Endometrial microvascular endothelial cells (primary cell): ENCODE data around the gene TANC1. TPM values are rescaled to one million over a fixed set of nuclear protein-coding genes. Genes with fewer than 3 reads are reported as not detected.

ENCODE experiments used
- in situ Hi-C: cut with HindIII; loops from 2 replicates; pipeline ENCODE4 v1.10.0; 2017; ENCODE audit warnings: low sequenced_read_pairs, low pct_unique_long_range_greater_than_20kb; ENCODE audit errors: inconsistent ontology term
- total RNA-seq: library from RNA; depleted of rRNA; stranded (reverse); fragments of >200 nt; gene quantifications from one replicate; pipeline ENCODE4 v1.2.3, GENCODE V29; 2015; ENCODE audit errors: inconsistent ontology term

The TANC1 gene
- total RNA-seq, 1 donor from 2014 or later = 49.7 TPM

DNA sequence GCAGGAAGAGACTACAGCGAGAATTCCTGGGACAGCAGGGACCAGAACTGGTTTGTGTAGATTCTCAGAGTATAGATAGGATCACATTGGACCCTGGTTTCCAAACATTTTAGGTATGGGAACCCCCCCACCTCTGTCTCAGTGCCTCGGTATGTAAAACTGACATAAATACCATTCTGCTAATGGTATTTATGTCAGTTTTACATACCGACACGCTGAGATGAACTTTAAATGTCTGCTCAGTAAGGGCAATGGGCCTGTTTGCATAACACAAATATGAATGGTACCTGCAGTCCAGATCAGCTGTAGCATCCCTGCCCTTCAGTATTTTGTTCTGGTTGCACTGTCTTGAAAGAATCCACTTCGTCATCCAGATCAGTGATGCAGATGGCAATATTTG is 244.9 kb downstream of the TANC1 start:
- in situ Hi-C loops = no loop called here

DNA sequence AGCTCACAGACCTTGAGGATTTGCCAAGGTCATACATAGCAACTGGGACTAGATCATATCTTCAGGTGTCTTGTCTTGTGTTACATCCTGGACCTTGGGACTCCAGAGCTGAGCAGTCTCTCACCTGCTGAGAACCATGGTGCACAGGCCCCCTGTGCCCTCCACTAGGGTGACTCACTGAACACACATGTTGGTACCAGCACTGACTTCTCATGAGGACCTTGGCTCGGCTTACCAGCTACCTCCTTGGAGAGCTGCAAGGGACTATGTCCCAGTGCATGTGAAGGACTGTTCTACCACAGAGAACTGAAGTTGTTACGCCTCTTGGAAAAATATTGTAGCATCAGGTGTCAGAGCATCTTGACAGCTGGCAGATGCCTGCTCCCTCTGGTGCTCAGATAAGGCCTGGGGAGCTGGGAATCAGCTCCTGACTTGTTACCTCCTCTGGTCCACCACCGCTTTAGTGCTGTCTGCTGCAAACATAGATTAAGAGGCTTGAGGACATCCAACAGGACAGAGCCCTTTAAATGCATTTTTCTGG is 246.0 kb downstream of the TANC1 start:
- in situ Hi-C loops = no loop called here

DNA sequence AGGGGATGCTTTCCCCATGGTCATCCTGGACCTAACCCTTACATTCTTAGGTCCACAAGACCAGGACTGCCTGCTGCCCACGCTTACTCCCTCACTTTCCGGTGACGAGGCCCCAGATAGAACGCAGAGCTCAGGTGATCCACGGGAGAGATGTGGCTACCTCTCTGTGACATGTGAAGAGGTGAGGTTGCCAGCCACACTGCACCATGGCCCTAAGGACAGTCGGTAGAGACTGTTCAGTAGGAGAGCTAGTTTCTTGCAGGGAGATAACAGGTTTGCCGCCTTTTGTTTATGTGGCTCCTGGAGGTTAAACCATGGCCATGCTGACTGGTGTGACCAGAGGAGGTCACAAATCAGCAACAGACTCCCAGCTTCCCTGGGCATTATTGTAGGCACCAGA is 246.7 kb downstream of the TANC1 start:
- in situ Hi-C loops = no loop called here

DNA sequence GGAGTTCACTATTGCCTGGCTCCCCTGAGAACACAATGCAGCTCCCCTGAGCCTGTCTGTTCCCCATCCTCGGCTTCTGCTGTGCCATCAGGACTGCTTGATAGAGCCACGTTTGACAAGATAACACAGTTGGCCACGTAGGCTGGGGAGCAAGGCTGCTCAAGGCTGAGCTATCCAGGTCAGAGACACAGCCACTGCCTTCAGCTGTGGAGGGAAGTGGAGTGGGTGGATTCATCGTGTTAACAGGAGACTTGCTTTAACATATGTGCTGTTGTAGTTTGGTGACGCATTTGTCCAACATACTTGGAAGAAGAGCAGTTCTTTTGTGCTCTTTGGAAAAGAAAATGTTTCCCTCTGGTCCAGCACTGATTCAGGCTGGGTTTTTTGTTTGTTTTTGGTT is 249.2 kb downstream of the TANC1 start:
- in situ Hi-C loops = no loop called here

DNA sequence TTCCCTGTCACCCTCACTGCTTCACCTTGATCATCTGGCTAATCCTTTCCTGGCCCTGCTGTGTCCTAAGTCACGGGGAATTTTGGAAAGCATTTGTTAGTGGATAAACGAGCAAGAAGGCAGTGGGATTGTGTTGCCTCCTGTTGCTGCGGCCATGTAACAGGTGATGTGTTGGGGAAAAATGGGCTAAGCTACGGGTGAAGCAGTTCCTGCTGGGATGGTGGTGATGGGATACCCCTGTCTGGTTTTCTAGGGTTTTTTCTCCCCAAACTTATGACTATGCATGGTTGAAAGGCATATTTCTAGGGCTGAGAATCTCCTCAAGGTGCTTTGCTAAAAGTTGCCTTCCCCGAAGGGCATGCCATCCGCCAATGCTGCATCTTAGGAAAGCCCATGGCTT is 249.9 kb downstream of the TANC1 start:
- in situ Hi-C loops = no loop called here

DNA sequence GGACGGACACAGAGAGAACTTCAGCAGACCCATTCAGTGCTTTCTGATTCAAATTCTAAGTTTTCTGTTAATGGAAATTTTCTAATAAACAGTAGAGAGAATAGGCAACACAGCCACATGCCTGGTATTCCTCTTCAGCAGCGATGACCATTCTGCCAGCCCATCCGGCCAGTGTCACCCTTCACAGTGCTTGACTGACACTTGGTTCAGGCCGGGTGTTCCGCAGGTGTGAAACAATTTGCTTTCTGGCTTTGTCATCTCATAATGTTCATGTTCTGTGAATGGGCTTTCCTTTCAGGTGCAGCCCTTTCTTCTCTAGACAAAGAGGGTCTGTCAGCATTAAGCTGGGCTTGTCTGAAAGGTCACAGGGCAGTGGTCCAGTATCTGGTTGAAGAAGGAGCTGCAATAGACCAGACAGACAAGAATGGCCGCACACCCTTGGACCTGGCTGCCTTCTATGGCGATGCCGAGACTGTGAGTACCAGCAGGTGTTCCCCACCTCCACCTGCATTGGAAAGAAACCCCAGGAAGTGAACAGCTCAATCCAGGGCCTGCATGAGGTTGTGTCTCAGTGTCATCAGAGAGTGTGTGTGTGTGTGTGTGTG is 251.1 kb downstream of the TANC1 start:
- in situ Hi-C loops = no loop called here

DNA sequence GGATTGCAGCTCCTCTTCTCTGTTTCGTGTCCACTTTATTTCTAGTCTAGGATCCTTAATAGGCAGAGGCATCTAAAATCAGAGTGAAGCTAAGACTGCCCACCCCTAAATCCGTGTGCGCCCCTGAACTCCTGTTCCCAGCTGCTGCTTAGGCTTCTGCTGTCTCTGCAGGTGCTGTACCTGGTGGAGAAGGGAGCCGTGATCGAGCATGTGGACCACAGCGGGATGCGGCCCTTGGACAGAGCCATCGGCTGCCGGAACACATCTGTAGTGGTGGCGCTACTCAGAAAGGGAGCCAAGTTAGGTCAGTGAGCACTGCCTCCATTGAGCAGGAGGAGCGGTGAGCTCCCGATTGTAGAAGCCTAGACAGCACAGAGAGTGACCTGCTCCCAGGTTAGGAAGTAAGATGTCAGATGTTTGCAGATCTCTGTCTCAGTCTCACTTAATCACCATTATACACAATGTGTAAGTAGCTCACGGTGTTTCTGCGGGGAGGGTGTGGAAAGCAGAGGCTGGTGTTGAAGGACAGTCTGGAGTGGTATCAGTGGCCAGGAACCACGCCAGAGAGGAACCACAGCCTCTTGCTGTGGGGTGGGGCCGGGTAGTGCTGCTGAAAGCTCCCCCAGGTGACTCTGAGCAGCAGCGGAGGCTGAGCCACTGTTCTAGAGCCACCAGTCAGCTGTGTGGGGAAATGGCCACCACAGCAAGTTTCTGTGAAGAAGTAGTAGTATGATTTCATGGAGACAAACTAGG is 255.8 kb downstream of the TANC1 start:
- in situ Hi-C loops = no loop called here

DNA sequence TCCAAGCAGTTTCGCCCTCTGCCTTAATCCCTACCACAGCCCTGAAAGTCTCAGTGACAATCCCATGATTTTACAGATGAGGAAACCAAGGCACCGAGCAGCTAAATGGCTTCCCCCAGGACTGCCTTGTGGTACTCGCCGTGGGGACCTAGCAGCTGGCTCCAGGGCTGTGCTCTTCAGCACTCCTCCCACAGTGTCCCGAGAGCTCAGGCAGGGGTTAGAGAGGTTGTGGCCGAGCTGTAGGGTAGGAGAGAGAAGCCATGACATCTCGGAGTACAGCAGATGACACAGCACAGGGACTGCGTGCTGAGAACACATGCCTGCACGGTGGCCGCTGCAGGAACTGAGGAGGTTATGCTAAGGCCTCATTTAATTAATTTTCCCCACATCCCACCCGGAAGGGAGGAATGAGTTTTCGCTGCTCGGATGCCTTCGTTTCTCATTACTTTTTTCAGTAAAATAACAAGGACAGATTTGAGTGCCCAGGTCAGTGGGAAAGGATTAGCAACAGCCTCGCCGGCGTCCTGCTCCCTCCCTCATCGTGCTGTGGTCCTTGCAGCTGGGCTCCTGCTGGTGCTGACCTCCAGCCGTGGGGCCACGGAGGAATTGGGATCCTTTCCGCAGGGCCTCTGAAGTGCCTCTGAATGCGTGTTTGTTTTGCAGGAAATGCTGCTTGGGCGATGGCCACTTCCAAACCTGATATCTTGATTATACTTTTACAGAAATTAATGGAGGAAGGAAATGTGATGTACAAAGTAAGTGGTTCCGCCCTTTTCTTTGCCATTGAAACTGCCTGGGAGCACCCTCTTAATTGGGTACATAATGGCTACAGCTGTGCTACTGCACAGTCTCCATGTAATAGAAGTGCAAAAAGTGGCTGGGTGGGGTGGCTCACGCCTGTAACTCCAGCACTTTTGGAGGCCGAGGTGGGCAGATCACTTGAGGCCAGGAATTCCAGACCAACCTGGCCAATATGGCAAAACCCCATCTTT is 256.9 kb downstream of the TANC1 start:
- in situ Hi-C loops = no loop called here

DNA sequence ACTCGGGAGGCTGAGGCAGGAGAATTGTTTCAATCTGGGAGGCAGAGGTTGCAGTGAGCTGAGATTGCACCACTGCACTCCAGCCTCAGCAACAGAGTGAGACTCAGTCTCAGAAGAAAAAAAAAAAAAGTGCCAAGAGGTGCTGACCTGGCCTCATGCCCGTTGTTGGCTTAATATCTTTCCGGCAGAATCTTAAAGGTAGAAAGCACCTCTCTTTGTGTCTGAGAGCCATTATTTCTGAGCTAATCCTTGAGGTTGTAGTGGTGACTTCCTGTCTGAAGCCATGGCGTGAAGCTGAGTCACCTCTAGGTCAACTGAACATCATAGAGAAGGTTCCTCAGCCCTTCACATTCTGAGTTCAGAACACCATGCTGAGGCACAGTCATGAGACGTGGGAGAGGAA is 257.6 kb downstream of the TANC1 start:
- in situ Hi-C loops = no loop called here

DNA sequence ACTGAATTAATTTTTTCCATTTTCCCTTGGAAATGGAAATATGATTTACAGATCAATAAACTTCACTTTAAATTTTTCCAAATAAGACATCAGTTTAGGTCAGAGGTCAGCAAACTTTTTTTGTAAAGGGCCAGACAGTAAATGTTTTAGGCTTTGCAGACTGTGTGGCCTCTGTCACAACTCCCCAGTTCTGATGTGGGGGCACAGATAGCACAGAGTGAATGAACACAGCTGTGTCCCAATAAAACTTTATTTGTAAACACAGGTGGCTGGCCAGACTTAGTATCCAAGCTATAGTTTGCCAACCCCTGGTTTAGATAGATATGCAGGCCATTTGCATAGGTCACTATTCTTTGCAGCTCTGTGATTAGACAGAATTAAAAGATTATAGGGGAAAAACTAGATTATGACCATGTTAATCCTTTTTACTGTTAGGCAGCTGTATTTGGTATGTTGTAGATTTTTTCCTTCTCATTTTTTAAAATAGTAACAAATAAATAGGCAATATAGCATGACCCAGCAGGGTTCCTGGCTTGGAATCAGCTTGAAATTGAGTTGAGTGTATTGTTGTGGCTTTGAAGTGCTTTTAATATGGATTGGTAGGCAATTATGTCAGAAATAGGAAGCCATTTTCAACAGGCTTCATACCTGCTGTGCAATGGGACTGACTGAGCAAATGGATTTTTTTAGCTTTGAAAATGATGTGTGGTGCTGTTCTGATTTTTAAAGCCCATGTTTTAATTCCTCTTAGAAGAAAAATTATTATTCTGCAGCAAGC is 258.4 kb downstream of the TANC1 start:
- in situ Hi-C loops = no loop called here

DNA sequence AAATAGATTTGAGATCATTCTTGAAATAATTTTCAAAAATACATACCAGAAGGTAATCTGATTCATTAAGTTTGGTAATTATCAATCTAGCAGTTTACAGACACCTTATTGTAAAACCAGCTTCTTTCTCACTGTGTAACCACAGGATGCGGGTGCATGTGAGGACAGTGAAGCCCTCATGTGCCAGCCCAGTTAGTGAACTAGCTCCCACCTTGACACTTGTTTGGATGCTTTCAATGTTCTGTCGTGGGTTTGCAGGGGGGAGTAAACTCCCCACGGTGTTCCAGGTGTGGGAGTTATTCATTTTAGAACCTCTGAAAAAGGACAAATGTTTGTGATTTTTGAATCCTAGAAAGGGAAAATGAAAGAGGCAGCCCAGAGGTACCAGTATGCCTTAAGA is 259.0 kb downstream of the TANC1 start:
- in situ Hi-C loops = no loop called here

DNA sequence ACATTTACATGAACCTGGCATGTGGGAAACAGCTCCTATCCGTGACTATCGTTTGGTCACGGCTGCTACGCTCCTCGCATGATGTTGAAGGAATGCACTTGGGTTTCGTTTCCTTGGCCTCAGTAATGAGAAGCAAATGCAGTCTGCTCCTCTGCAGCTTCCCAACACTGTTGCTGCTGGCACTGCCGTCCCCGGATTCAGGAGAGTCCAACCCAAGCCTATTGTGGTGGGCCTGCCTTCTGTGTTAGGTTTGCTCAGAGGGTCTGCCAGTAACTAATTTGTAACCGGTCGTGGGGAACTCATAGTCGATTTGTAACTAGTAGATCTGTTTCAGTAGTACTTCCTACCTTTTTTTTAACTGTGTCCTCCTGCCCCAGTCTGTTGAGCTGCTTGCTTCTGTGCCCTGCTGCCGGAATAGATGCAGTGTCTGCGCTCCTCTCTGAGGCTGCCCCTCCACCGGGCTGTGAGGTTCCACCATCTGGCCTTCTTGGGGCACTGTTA is 259.7 kb downstream of the TANC1 start:
- in situ Hi-C loops = no loop called here

DNA sequence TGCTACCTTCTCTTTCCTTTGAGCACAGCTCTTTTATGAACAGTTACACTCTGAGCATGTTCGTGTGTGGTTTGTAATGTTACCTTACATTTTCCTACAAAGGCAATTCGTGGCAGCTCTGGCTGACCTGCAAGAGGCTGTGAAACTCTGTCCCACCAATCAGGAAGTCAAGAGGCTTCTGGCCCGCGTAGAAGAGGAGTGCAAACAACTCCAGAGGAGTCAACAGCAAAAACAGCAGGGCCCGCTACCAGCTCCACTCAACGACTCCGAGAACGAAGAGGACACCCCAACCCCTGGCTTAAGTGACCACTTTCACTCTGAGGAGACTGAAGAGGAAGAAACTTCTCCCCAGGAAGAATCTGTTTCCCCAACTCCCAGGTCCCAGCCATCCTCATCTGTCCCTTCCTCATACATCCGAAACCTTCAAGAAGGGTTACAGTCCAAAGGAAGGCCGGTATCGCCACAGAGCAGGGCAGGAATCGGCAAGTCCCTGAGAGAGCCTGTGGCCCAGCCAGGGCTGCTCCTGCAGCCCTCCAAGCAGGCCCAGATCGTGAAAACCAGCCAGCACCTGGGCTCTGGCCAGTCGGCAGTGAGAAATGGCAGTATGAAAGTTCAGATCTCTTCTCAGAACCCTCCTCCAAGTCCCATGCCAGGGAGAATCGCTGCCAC is 261.2 kb downstream of the TANC1 start:
- in situ Hi-C loops = no loop called here

DNA sequence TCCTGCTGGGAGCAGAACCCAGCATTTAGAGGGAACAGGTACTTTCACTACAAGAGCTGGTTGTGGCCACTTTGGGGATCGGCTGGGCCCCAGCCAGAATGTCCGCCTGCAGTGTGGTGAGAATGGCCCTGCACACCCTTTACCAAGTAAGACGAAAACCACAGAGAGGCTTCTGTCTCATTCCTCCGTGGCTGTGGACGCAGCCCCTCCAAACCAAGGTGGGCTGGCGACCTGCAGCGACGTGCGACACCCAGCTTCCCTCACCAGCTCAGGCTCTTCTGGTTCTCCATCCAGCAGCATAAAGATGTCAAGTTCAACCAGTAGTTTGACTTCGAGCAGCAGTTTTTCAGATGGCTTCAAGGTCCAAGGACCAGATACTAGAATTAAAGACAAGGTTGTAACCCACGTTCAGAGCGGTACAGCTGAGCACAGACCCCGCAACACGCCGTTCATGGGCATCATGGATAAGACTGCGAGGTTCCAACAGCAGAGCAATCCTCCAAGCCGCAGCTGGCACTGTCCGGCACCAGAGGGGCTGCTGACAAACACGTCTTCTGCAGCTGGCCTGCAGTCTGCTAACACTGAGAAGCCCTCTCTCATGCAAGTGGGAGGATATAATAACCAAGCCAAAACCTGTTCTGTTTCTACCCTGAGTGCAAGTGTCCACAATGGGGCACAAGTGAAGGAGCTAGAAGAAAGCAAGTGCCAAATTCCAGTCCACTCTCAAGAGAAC is 261.9 kb downstream of the TANC1 start:
- in situ Hi-C loops = no loop called here

DNA sequence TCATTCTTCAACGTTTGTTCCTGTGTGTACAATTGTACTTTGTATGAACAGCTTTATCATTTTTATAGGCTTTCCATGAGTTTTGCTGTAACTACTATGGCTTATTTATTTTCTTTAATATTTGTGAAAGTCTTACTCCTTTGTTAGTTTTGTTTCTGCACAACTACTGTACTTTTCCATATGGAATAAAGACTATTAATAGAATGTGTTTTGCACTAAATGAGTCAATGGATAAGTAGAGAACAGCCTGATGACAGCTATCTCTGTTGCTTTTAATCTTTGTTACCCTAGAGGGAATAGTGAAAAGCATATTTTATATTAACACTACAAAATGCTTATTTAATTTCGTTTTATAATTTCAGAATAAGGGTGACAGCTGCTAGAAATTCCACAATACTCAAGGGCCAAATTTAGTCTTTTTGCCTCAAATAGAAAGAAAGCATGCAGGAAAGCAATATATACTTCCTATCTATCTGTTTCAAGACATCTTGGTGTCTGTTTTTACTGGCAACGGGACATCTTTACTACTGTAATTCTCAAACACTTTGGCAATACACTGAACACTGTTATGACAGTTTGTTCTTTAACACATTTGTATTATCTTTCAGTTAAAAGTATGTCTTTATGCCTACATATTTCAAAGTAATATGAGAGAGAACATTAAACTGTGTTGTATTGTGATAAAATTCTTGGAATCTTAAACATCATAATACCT is 264.2 kb downstream of the TANC1 start:
- in situ Hi-C loops = no loop called here

DNA sequence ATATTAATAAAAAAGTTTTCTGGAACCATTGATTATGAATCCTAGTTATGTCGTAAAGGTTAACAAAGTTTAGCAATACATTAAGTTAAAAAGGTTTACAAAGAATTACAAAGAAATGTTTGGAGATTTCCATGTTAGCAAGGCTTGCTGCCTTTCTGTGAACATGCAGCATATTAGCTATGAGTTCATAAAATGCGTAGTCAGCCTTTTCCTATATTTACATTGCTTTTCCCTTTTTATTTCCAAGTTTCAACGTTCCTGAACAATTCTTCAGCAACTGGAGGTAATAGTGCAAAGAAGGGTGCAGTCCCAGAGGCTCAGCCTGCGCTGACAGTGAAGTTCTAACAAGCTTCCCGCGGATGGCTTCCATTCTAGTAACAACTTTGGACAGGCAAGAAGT is 266.4 kb downstream of the TANC1 start:
- in situ Hi-C loops = no loop called here

DNA sequence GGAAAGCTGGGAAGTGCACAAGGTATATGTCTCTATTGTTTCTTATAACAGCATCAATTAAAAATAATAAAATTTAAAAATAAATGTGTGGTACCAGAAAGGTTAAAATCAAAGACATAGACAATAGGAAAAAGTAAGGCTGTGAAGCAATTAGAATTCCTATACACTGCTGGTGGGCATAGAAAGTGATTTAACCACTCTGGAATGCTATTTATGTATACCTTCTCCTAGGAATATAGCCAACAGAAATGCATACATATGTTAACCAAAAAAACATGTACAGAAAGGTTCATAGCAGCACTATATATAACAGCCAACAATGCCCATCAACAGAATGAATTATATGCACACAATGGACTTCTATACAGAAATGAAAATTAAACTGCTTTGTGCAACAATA is 275.1 kb downstream of the TANC1 start:
- in situ Hi-C loops = no loop called here
